Esophagus squamous epithelium (tissue), 4 donors: ENCODE results near the gene MRAS.

Experiments used
- CTCF ChIP-seq, 6 experiments: fragments of 450-650 bp in 4 of 6; fragments of 200-600 bp in 2 of 6; sonication (generic) in 2 of 6; IDR thresholded peaks; one replicate each; pipeline ENCODE4 v1.5.1; 2016 to 2019; ENCODE audit warnings: antibody characterized with exemption in 6 of 6, mild to moderate bottlenecking in 4 of 6, moderate library complexity in 4 of 6
- POLR2A ChIP-seq, 4 donors: fragments of 450-650 bp; IDR thresholded peaks; one replicate each; pipeline ENCODE4 v1.6.1; 2017; ENCODE audit warnings: antibody characterized with exemption in 4 of 4, mild to moderate bottlenecking in 4 of 4, moderate library complexity in 3 of 4

GRCh38 chr3:138405486-138405885, 57.1 kb downstream of the MRAS start:
- TF ChIP-seq CTCF (IDR thresholded peaks at IDR 0.05), result no peak
- TF ChIP-seq POLR2A (IDR thresholded peaks at IDR 0.05), result no peak
